Measurements from ENCODE around the gene DNASE1L1.

Gene DNASE1L1

GRCh38 chrX:154365997-154366665 lies 42.9 kb downstream of the DNASE1L1 start:
- no peak for DNase-seq

- DNase-seq, result no peak
These were observed 43.9 kb downstream of the DNASE1L1 start for GRCh38 chrX:154365052-154365600.

- no peak for DNase-seq
These were observed 45.2 kb downstream of the DNASE1L1 start for GRCh38 chrX:154363706-154364439.

GRCh38 chrX:154362085-154362742 lies 46.8 kb downstream of the DNASE1L1 start:
- no peak for DNase-seq

GRCh38 chrX:154360155-154360713 lies 48.8 kb downstream of the DNASE1L1 start:
- no peak for DNase-seq

- no peak for DNase-seq
These were observed 49.5 kb downstream of the DNASE1L1 start for GRCh38 chrX:154359362-154360154.

GRCh38 chrX:154358829-154359228 lies 50.2 kb downstream of the DNASE1L1 start:
- no peak for DNase-seq

- DNase-seq, result no peak
These were observed 51.0 kb downstream of the DNASE1L1 start for GRCh38 chrX:154358011-154358410.

GRCh38 chrX:154357205-154357604 lies 51.8 kb downstream of the DNASE1L1 start:
- no peak for DNase-seq

- DNase-seq, result no peak
These were observed 52.5 kb downstream of the DNASE1L1 start for GRCh38 chrX:154356596-154356995.

GRCh38 chrX:154355776-154356140 lies 53.3 kb downstream of the DNASE1L1 start:
- DNase-seq, result no peak

GRCh38 chrX:154355094-154355775 lies 53.8 kb downstream of the DNASE1L1 start:
- no peak for DNase-seq

- DNase-seq, result no peak
These were observed 54.5 kb downstream of the DNASE1L1 start for GRCh38 chrX:154354516-154354915.

GRCh38 chrX:154354013-154354412 lies 55.0 kb downstream of the DNASE1L1 start:
- DNase-seq, result no peak

- no peak for DNase-seq
These were observed 55.7 kb downstream of the DNASE1L1 start for GRCh38 chrX:154353172-154353843.

- no peak for DNase-seq
These were observed 56.6 kb downstream of the DNASE1L1 start for GRCh38 chrX:154352466-154352865.

- no peak for DNase-seq
These were observed 57.0 kb downstream of the DNASE1L1 start for GRCh38 chrX:154352012-154352401.

Data from DMS79 (cell line).